GM21619 (cell line): Measurements from ENCODE around the gene PRSS16.
"Not testable (repeated sequence)": the region's sequence is repeated elsewhere in the genome, so short reads cannot be mapped to it uniquely, and the experiment has no call there.

Experiments
- ATAC-seq: cut with Tn5 transposase; IDR thresholded peaks from one replicate; pipeline ENCODE4 v1.9.1; 2021; ENCODE audit not compliant: unreplicated experiment

PRSS16 gene

DNA sequence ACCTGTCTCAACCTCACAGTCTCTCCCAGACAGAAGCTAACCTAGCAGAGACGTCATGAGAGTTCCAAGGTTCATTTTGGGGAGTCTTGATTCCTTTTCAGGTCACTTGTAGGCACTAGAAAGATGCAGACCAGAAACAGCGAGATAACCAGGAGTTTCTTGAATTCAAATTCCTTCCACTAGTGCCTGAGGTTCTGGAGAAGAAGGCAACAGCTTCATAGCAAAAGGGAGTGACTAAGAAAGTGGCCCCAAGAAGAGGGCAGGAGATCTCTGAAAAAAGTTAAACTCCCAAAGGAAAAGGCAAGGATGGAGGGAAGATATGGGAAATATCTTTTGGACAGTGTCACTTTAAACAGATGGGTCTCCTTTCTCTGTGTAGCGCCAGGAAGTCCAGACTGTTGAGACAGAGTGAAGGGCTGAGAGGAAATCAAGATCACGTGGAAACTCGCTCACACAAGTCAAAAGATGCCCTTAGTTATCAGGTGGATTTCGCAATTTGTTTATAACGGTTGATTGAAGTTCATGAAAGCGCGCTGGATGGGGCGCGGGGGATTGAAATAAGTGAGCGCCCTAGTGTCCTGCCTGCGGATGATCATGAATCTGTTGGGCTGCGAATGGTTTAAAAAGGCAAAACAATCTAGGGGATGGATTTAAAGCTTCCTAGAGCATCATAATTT is 4.8 kb upstream of the PRSS16 start:
- ATAC-seq: no peak

GRCh38 chr6:27248783-27249182 is 1.3 kb downstream of the PRSS16 start:
- ATAC-seq: no peak

- no peak for ATAC-seq
These were observed 3.0 kb downstream of the PRSS16 start for GRCh38 chr6:27250277-27251111.

DNA sequence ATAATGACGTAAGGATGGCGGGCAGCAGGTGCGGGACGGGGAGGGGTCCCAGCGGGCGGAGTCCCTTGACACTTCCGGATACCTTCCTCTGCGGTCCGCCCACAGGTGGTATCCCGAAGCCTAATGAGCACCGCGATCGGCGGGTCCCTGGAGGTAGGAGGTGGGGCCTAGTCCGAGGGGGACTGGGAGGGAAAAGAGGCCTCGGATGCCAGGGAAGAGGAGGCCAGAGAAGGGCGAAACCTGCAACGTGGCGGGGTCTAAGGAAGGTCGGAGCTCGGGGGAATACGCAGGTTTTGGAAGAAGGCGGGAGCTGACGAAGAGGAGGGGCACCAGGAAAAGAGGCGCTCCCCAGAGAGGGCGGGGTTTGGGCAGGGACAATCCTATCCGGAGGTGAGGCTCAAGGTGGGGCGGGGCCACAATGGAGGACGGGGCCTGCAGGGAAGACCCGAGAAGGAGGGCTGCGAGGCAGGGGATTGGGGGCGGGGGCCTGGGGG is 3.7 kb downstream of the PRSS16 start:
- peak; percentile 66 for ATAC-seq

- peak; percentile 76 for ATAC-seq
These were observed 4.2 kb downstream of the PRSS16 start for GRCh38 chr6:27251606-27252251.

GRCh38 chr6:27254566-27254965 is 7.1 kb downstream of the PRSS16 start:
- no peak for ATAC-seq

DNA sequence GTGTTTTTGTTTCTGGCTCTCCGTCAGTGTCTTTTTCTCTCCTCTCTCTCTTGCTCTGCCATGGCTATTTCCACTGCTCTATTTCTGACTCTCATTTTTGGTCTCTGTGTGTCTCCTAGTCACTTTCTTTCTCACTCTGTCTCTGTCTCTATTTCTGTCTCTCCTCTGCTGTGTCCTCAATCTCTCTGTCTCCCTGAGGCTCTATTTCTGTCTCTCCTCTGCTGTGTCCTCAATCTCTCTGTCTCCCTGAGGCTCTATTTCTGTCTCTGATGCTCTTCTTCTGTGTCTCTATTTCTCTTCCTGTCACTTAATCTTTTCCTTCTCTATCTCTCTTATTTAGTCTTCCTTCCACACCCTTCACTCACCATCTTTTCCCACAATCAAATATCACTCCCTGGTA is 8.4 kb downstream of the PRSS16 start:
- no peak for ATAC-seq

DNA sequence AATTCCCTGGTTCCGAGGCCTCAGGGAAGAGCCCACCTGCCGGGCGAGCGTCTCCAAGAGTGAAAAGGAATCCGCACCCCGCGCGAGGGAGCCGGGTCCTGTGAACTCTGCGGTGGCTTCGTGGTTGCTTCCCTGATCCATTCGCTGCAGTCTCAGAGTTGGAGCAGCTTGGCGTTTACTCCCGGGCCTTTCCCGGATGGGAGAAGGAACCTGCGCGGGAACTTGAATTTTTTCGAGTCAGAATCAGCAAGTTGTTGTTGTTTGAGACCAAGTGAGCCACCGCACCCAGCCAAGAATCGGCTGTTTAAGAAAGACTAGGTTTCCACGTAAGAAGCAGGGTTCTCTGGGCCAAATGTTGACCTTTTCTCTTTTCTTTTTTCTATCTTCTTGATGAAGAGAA is 12.9 kb downstream of the PRSS16 start:
- ATAC-seq: no peak

DNA sequence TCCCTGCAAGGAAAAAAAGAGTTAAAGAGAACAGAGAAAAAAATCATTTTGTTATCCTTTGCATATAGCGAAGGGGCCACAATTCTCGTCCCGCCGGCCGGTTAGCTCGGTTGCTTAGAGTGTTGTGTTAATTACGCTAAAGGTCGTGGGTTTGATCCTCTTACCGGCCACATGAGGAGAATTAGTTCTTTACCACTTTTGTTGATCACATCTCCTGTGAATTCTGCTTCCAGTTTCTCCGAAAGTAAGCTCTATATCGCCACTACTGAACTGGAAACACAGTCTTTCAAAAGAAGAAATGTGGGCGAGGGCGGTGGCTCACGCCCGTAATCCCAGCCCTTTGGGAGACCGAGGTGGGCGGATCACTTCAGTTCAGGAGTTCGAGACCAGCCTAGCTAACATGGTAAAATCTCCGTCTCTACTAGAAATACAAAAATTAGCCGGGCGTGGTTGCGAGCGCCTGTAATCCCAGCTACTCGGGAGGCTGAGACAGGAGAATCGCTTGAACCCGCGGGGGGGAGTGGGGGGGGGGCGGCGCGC is 13.4 kb downstream of the PRSS16 start:
- ATAC-seq: no peak

DNA sequence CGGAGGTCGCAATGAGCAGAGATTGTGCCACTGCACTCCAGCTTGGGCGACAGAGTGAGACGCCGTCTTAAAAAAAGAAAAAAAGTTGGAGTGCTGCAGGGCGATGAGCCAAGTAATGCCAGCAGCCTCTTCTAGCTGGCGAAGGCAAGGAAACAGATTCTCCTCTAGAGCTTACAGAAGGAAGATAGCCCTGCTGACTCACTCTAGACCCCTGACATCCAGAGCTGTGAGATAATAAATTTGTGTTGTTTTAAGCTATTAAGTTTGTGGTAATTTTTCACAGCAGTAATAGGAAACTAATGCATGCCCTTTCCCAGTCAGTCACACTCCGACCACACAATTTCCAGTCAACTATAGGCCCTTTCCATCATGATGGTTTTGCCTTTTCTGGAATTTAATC is 16.4 kb downstream of the PRSS16 start:
- no peak for ATAC-seq

DNA sequence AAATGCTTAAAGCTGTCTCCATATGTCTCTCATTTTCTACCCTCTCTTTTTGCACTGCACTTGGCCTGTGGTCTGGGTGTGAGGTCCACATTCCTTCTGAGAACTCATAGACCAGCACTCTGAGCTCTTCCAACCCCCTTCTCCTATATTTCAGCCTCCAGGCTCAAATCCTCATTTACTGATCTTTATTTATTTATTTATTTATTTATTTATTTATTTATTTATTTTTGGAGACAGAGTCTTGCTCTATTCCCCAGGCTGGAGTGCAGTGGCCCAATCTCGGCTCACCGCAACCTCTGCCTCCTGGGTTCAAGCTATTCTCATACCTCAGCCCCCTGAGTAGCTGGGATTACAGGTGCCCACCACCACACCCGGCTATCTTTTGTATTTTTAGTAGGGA is 19.5 kb downstream of the PRSS16 start:
- not testable (repeated sequence) for ATAC-seq

- ATAC-seq: no peak
These were observed 20.4 kb downstream of the PRSS16 start for GRCh38 chr6:27267857-27268434.

- ATAC-seq: no peak
These were observed 21.3 kb downstream of the PRSS16 start for GRCh38 chr6:27268803-27269202.

GRCh38 chr6:27273783-27274182 is 26.3 kb downstream of the PRSS16 start:
- no peak for ATAC-seq

GRCh38 chr6:27275025-27275956 is 27.8 kb downstream of the PRSS16 start:
- no peak for ATAC-seq

- no peak for ATAC-seq
These were observed 32.1 kb downstream of the PRSS16 start for GRCh38 chr6:27279513-27280063.

GRCh38 chr6:27280064-27280539 is 32.6 kb downstream of the PRSS16 start:
- no peak for ATAC-seq

- ATAC-seq: no peak
These were observed 33.1 kb downstream of the PRSS16 start for GRCh38 chr6:27280540-27281000.

GRCh38 chr6:27281105-27281539 is 33.6 kb downstream of the PRSS16 start:
- no peak for ATAC-seq
